Stimulated activated CD4-positive, alpha-beta T cell treated with anti-CD3 and anti-CD28 coated beads, Interleukin-15, amount 100 ng/mL, for 24 hours (primary cell): ENCODE data around the gene ARHGEF18.
"Not testable (repeated sequence)": the region's sequence is repeated elsewhere in the genome, so short reads cannot be mapped to it uniquely, and the experiment has no call there.

ENCODE experiments used
- DNase-seq: peaks from one replicate; pipeline ENCODE4 v3.0.0-alpha.2; 2020

Gene ARHGEF18

DNA sequence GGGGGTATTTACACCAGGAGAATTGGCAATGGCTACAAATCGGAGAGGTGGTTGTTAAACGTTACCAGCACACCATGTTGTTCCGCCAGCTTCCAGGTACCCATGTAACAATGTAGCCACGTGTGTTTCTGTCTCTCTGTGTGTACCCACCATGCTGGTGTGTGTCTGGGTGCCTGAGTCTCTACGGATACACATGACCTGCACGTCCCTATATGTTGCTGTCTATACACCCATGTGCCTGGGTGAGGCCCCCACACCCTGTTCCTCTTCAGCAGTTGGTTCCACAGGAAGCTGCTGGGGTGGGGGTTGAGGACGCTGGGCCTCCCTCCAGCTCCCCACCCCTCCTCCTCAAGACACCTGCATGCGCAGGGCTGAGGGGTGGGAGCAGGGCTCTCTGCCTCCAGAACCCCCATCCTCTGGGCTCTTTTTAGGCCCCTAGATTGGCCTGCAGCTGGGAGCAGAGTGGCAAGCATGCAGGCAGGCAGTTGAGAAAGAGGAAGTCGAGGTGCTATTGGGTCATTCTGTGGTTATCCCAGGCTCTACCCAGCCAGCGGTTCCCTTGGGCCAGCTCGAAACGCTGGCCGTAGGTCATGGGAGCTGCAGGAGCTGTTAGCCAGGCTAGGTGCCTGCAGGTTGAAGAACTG, at the start of gene ARHGEF18:
Gene ARHGEF18 (plus strand): TSS at position 351 of the 644 bp plus-strand sequence. CDS start 13,954 bp downstream, outside the sequence.
- peak; percentile 69 for DNase-seq

DNA sequence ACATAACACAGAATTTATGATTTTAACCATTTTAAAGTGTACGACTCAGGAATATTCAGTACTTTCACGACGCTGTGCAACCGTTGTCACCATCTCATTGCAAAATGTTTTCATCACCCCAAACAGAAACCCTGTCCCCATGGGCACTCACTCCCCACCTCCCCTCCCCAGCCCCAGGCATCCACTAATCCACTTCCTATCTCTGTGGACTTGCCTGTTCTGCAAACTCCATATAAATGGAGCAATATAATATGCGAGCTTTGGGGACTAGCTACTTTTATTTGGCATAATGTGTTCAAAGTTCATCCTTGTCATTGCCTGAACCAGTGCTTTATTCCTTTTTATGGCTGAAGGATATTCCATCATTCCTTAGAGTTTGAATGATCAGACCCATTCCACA, 47.2 kb upstream of the ARHGEF18 start:
- DNase-seq: no peak

DNA sequence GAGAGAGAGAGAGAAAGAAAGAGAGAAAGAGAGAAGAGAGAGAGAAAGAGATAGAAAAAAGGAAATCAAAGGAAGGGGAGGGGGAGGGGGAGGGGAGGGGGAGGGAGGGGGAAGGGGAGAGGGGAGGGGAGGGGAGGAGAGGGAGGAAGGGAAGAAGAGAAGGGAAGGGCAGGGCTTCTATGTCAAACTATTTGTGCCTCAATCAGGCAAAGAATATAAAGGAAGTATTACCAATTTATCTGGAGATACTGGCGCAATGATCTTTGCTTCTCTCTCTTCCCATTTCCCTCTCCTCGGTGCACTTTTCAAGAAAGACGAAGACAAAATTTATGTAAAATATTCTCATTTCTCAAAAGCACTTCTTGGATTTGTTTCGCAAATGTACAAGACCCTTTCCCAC, 45.3 kb upstream of the ARHGEF18 start:
- no peak for DNase-seq

DNA sequence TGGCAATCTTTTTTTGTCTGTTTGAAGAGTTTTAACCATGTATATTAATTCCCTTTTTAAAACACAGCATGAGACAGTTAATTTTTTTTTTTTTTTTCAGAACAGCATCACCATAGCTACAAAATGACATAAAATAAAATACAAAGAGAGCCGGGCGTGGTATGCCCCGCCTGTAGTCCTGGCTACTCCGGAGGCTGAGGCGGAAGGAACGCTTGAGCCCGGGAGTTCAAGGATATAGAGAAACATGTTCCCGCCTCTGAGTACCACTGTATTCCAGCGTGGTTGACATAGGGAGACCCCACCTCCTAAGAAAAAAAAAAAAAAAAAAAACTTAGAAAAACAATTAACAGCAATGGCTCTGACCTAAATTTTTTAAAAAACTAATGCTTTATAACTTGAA, 44.5 kb upstream of the ARHGEF18 start:
- no peak for DNase-seq

DNA sequence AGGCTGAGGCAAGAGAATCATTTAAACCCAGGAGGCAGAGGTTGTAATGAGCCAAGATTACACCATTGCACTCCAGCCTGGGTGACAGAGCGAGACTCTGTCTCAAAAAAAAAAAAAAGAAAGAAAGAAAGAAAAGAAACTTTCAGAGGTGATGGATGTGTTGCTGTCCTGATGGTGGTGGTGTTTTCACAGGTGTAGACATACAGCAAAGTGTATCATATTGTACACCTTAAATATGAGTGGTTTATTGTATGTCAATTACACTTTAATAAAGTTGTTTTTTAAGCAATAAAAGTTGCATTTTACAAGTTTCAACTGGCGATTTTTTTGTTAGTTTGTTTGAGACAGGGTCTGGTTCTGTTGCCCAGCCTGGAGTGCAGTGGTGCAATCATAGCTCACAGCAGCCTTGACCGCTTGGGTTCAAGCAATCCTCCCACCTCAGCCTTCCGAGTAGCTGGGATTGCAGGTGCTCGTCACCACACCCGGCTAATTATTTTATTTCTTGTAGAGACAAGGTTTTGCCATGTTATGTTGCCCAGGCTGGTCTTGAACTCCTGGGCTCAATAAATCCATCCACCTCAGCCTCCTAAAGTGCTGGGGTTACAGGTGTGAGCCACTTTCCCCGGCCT, 41.0 kb upstream of the ARHGEF18 start:
- DNase-seq: no peak

DNA sequence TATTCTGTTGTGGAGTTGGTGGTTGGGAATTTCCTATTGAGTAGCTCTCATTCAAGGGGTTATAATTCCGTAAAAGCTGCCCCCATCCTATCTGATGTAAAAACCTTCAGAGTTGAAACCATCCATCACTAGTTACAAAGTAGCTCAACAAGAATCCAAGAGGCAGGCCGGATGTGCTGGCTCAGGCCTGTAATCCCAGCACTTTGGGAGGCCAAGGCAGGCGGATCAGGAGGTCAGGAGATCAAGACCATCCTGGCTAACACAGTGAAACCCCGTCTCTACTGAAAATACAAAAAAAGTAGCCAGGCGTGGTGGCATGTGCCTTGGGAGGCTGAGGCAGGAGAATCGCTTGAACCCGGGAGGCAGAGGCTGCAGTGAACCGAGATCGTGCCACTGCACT, 40.4 kb upstream of the ARHGEF18 start:
- DNase-seq: not testable (repeated sequence)

DNA sequence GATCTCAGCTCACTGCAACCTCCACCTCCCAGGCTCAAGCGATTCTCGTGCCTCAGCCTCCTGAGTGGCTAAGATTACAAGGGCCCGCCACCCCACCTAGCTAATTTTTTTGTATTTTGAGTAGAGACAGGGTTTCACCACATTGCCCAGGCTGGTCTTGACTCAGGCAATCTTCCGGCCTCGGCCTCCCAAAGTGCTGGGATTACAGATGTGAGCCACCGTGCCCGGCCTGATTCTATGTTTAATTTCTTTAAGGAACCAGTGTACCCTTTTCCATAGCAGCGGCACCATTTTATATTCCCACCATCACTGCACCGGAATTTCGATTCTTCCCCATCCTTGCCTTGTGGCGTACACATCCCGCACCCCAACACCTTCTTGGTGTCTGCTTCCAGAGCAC, 36.8 kb upstream of the ARHGEF18 start:
- DNase-seq: no peak

DNA sequence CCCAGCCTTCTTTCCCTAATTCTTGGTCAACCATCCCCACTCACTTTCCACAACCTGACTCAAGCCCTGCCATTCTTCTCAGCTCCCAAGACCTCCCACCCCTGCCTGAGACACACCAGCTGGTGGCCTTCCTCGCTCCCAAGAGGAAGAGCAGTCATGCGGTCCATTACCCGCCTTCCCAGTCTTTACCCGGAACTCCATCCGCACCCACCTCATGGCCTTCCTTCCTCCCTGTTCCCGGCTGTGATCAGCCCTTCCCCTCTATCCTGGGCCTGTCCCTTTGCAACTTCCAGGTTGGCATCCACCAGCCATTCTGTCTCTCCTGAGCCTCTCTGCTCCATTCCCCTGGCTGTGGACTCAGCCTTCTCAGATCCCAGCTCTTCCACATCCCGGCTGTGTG, 35.9 kb upstream of the ARHGEF18 start:
- no peak for DNase-seq

DNA sequence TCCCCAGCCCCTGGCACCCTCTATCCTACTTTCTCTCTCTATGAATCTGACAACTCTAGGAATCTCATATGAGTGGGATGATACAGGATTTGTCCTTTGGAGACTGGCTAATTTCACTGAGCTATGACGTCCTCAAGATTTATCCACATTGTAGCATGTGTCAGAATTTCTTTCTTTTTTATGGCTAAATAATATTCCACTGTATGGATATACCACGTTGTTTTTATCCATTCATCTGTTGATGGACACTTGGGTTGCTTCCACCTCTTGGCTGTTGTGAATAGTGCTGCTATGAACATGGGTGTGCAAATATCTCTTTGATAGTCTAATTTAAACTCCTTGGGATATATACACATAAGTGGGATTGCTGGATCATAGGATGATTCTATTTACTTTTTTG, 30.6 kb upstream of the ARHGEF18 start:
- no peak for DNase-seq

DNA sequence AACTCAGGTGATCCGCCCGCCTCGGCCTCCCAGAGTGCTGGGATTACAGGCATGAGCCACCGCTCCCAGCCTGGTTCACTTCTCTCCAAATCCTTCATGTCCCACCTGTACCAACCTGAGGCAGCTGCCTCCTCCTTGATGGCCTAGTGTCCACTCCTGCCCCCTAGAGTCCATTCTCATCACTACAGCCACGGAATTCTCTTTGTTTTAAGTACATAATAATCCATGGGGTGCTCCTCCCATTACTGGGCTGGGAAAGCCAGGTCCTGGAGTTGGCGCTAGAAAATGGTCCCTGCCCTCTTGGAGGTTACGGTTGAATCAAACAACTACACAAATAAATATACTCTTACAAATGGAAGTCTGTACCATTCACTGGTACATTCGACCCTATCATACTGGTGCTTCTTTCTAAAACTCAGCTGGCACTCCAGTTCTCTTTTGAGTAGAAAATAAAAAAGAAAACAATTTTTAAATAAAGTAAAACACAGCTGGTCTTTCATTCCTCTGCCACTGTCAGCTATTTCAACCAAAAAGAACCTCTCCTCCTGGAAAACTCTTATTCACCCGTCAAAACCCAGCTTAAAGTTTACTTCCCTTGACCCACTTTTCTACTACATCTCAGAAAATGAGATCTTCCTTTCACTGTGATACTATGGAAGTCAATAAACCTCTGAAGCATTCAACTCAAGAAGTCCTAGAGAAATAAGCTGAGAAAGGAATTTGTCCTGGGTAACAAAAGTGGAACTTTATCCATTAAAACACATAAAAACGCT, 22.4 kb upstream of the ARHGEF18 start:
- DNase-seq: peak; percentile 57

DNA sequence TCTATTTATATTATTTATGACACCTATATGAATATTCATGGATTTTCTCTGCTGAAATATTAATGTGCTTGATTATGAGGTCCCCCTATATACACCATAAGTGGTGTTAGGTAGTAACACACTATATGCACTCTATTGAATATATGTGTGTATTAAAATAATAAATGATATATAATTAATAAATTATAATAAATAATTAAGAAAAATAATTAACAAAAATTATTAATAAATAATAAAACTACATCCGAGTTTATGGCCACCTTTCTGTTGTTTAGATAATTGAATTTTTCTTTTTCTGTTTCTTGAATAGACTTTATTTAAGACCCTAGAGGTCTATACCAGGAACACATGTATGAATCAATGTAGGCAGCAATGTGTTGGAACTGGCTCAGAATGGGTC, 20.9 kb upstream of the ARHGEF18 start:
- DNase-seq: no peak

DNA sequence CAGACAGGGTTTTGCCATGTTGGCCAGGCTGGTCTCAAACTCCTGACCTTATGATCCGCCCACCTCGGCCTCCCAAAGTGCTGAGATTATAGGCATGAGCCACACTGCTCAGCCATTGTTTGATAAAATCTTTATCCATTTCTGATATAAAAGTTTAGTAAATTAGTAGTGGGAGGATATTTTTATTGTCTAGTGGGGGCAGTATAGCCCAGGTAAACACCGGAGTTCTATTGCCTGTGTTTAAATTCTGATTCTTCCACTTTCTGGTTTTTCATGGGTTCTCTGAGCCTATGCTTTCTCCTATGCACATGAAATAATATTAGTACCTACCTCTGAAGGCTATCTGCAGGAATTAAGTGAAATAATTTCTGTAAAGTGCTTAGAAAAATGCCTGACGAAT, 20.1 kb upstream of the ARHGEF18 start:
- no peak for DNase-seq

DNA sequence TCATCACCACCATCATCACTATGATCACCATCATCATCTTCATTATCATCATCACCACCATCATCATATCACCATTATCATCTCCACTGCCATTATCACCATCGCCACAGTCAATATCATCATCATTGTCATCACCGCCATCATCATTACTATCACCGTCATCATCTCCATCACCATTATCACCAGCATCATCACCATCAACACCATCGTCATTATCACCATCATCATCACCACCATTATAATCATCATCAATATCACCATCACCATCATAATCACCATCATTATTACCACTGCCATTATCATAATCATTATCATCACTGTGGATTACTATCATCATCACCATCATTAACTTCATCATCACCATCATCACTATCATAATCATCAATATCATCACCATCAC, 17.3 kb upstream of the ARHGEF18 start:
- no peak for DNase-seq

DNA sequence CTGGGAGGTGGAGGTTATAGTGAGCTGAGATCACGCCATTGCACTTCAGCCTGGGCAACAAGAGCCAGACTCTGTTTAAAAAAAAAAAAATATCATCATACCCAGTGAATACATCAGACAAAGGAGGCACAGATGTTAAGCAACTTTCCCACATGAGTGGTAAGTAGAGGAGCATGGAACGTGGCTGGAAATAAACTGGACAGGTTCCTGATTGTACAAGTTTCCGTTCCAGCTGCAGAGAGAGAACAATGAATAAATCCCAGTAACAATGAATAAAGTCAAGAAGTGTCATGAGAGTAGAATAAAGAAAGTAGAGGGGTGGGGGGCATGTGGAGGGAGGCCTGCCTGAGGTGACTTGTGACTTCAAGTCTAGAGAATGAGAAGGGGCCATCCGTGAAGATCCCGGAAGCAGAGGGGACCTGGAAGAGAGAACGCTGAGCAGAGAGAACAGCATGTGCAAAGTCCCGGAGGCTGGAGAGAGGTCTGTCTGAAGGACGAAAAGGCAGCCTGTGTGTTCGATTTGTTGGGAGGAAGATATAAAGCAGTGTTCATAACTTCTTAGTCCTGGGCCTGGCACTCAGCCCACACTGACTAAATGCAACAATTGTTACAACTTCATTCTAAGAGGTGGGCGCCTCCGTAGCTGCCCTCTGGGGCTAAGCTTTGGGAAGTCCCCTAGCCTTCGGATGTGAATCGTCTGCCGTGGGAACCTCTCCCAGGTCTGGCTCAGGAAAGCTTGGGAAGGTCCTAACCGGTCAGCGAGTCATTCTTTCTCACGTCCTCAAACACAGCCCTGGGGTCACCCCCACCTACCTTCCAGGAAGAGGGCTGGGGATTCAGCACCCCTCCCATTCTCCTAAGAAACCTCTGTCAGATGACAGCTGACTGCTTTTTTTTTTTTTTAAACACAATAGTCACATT, 15.3 kb upstream of the ARHGEF18 start:
- DNase-seq: no peak

DNA sequence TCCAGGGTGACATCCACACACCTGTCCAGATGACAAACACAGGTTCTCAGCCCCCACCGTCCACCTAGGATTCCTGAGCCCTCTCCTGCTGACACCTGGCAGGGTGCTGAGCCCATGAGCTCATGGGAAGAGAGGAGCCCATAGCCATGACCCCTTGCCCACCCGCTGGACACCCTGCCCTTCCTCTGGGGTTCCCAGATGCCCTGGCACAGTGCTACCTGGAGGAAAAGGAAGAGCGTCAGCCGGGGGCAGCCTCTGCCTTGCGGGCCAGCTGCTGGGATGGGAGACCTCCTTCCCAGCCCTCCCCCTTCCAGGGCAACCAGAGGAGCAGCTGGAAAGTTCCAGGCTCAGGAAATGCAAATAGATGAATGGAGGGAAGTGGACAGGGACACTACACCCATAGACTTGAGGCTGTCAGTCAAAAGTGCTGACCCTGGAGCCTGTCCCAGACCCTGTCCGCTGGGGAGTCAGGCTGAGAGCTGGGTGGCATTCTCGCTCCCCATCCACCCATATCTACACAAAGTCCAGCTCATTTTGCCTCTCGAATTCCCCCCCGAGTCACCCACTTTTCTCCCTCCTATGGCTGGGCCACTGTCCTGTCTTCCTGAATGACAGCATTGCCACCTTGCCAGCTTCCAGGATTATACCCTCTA, 12.3 kb upstream of the ARHGEF18 start:
- DNase-seq: no peak

DNA sequence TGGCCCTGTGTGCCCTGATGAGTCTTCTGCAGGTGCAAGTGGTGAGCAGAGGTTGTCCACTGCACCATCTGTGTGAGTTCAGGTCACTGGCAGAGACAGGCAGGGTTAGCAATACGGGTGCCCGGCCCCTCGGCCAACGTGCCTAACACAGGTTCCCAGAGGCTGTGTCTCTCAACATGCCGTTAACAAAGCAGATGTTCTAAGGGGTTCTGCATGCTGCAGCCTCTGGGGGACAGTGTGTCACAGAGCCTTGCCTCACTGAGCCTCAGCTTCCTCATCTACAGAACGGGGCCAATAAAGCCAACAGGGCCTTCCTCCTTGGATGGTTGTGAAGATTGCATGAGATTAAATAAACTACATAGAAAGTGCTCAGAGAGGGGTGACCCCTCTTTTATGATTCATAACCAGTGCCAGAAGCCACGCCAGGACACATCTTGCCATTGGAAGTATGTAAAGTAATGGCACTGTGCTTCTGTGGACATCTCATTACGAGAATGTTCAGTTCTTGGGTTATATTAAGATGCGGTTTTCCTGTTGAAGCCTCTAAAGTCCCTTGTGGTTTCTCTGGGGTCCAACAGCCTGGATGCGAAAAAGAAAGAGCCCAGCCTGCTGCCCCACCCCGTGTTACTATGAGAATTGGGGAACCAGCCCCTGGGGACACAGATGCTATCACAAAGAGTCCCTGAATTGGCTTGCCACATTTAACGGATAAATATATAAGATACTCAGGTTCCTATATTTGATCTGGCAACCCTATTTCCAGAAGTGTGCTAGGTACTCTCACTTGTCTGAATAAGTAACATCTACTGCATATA, 11.2 kb upstream of the ARHGEF18 start:
- DNase-seq: peak; percentile 37

DNA sequence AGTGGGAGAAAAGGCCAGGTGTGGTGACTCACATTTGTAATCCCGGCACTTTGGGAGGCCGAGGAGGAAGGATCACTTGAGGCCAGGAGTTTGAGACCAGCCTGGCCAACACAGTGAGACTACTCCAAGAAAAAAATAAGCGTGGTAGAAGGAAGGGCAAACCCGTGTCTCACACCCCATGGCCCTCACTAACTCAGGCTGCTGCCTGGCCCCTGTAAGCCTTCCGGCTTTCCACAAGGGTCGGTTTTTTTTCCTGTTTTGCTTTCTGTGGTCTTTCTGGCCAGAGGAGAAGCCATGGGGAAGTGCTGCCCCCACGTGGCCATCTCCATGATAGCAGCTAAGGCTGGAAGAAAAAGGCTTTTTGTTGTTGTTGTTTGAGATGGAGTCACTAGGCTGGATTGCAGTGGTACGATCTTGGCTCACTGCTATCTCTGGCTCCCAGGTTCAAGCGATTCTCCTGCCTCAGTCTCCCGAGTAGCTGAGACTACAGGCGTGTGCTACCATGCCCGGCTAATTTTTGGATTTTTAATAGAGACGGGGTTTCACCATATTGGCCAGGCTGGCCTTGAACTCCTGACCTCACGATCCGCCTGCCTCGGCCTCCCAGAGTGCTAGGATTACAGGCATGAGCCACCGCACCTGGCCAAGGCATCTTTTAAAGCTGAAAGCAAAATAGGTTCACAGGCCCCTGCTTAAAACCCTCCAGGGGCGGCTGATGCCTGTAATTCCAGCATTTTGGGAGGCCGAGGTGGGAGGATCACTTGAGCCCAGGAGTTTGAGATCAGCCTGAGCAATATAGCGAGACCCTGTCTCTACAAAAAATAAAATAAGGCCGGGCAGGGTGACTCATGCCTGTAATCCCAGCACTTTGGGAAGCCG, 7.5 kb upstream of the ARHGEF18 start:
- peak; percentile 88 for DNase-seq

DNA sequence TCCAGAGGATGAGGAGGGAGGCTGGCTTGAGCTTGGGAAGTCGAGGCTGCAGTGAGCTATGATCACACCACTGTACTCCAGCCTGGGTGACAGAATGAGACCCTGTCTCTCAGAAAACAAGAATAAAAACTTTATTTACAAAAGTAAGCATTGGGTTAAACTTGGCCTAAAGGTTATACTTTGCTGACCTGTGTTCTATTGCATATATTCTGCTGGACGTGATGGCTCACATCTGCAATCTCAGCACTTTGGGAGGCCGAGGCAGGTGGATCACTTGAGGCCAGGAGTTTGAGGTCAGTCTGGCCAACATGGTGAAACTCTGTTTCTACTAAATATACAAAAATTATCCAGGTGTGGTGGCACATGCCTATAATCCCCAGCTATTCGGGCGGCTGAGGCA, 6.6 kb upstream of the ARHGEF18 start:
- DNase-seq: no peak

DNA sequence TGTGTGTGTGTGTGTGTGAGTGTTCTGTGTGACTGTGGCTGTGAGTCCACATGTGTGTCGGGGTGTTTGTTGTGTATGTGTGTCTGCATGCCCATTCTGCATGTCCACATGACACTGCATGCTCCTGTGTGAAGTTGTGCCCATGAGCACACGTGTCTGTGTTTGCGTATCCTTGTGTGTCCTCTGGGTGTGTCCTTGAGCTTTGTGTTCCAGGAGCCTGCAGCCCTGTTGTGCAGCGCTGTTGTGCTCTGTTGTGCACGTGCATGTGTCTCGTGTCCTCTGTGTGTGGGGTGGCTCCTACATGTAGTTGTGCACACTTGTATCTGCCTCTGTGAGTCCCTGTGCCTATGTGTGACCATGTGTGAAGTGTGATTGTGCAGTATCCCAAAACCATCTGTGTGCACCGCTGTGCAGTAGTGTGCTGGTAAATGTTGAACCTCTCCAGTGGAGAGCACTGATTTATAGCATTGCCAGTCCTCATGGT, 2.2 kb upstream of the ARHGEF18 start:
- DNase-seq: peak; percentile 19

DNA sequence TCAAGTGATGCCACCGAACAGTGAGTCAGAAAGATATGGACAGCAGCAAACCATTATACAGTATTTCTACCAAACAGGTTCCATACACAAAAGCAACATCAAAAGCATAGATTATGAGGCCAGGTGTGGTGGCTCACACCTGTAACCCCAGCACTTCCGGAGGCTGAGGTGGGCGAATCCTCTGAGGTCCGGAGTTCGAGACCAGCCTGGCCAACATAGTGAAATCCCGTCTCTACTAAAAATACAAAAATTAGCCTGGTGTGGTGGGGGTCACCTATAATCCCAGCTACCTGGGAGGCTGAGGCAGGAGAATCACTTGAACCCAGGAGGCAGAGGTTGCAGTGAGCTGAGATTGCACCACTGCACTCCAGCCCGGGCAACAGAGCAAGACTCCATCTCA, 1.7 kb upstream of the ARHGEF18 start:
- not testable (repeated sequence) for DNase-seq

DNA sequence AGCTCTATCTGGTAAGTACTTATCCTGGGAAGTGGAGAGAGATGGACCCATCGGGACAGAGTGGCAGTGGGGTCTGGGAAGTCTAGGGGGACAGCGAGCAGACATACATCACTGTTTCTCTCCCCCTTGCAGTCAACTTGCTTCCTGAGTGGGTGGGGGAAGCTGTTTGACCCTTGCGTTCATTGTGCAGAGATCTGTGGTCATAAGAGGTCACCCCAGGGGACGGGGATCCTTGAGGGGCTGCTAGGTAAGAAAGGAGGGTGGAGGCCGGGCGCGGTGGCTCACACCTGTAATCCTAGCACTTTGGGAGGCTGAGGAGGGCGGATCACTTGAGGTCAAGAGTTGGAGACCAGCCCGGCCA, 474 bp downstream of the ARHGEF18 start:
- DNase-seq: no peak
